ENCODE data around the gene CAMTA1. TPM values are rescaled to one million over a fixed set of nuclear protein-coding genes. Genes with fewer than 3 reads are reported as not detected.

Gene CAMTA1
- total RNA-seq, 1 experiment from 2014 or later, result 69.5 TPM

- Histone ChIP-seq H4K20me1 (ENCODE audit: insufficient read depth) (no peaks in the 10 kb centered on the region), H3K9ac (ENCODE audit: low read length) (no peak overlapping the region), H3K27ac (ENCODE audit: low read depth, low read length) (no peak overlapping the region), H3K4me1 (ENCODE audit: control insufficient read depth in 1 of 2, insufficient read depth in 2 of 2, low read length in 2 of 2) (no peaks in the 10 kb centered on the region), H3K9me3 (ENCODE audit: control insufficient read depth in 1 of 2, insufficient read depth in 1 of 2, low read depth in 1 of 2, low read length in 2 of 2) (no peaks in the 10 kb centered on the region), H3K9me2 (ENCODE audit: insufficient read depth) (no peaks in the 10 kb centered on the region), H3K27me3 (ENCODE audit: insufficient read depth, low read length) (no peaks in the 10 kb centered on the region), H3K4me2 (ENCODE audit: low read length) (no peak overlapping the region), H2AFZ (ENCODE audit: low read depth, low read length, poor library complexity, severe bottlenecking) (no peak overlapping the region), H3K36me3 (ENCODE audit: control insufficient read depth in 1 of 2, insufficient read depth in 2 of 2, low read length in 2 of 2) (no peaks in the 10 kb centered on the region), H3K79me2 (ENCODE audit: insufficient read depth, low read length) (no peaks in the 10 kb centered on the region), H3K4me3 (replicated peaks in 1 of 2; ENCODE audit: low read depth in 1 of 2, low read length in 2 of 2) (no peak overlapping the region)
- DNase-seq (ENCODE audit: low read depth, low spot score), result no peak
- ChIA-PET CTCF (no interaction called here), POLR2A (no interaction called here), RAD21 (ENCODE audit: low non-redundant PET in 1 of 2, low total read pairs in 2 of 2, uncharacterized antibody in 2 of 2, unreplicated experiment in 2 of 2) (no interaction called here)
- BruUV-seq (replicated peaks), result no TSS peak
- intact Hi-C loops (cut with micrococcal nuclease), result no loop called here
- no peak for TF ChIP-seq CTCF (IDR thresholded peaks at IDR 0.05 in 2 of 3, conservative IDR thresholded peaks at IDR 0.05 in 1 of 3; ENCODE audit: borderline replicate concordance in 1 of 3, insufficient read depth in 1 of 3, low read depth in 2 of 3, low read length in 2 of 3)
- no peak for TF ChIP-seq POLR2AphosphoS5 (IDR thresholded peaks at IDR 0.05; ENCODE audit: low read depth, low read length)
- TF ChIP-seq SIN3A (IDR thresholded peaks at IDR 0.05; ENCODE audit: low read depth), result no peak
- TF ChIP-seq JUND (IDR thresholded peaks at IDR 0.05), result no peak
- no peak for TF ChIP-seq EGR1 (IDR thresholded peaks at IDR 0.05; ENCODE audit: low read depth)
- TF ChIP-seq RAD21 (IDR thresholded peaks at IDR 0.05; ENCODE audit: low read depth), result no peak
- TF ChIP-seq SP1 (IDR thresholded peaks at IDR 0.05; ENCODE audit: low read depth), result no peak
- no peak for TF ChIP-seq TCF7L2 (IDR thresholded peaks at IDR 0.05; ENCODE audit: borderline replicate concordance, extremely low read depth, insufficient read depth, insufficient read length)
- ATAC-seq, result no peak
These were observed 156.5 kb downstream of the CAMTA1 start for GRCh38 chr1:6941786-6942185.

- DNase-seq (ENCODE audit: low read depth, low spot score) (no peak), ATAC-seq (no peak)
- BruUV-seq (replicated peaks), result no TSS peak
- intact Hi-C loops (cut with micrococcal nuclease), result no loop called here
- no peaks in the 10 kb centered on the region for H4K20me1 ChIP-seq (ENCODE audit: insufficient read depth)
- H3K9me3 ChIP-seq (ENCODE audit: control insufficient read depth in 1 of 2, insufficient read depth in 1 of 2, low read depth in 1 of 2, low read length in 2 of 2), result no peaks in the 10 kb centered on the region
- no peaks in the 10 kb centered on the region for H3K27me3 ChIP-seq (ENCODE audit: insufficient read depth, low read length)
- H3K4me3 ChIP-seq (replicated peaks in 1 of 2; ENCODE audit: low read depth in 1 of 2, low read length in 2 of 2), result no peak overlapping the region
- CTCF ChIA-PET, result no interaction called here
- no peak for TF ChIP-seq CEBPB (IDR thresholded peaks at IDR 0.05; ENCODE audit: low read depth)
- no peak for TF ChIP-seq SIN3A (IDR thresholded peaks at IDR 0.05; ENCODE audit: low read depth)
- no peak for TF ChIP-seq RAD21 (IDR thresholded peaks at IDR 0.05; ENCODE audit: low read depth)
- no peak for TF ChIP-seq REST (IDR thresholded peaks at IDR 0.05; ENCODE audit: low read depth)
- TF ChIP-seq MAX (IDR thresholded peaks at IDR 0.05), result no peak
- no peak for TF ChIP-seq EGR1 (IDR thresholded peaks at IDR 0.05; ENCODE audit: low read depth)
- no peak for TF ChIP-seq ZBTB33 (IDR thresholded peaks at IDR 0.05; ENCODE audit: extremely low read depth, insufficient replicate concordance, low read length)
- TF ChIP-seq POLR2AphosphoS5 (IDR thresholded peaks at IDR 0.05; ENCODE audit: low read depth, low read length), result no peak
- no peak for TF ChIP-seq SP1 (IDR thresholded peaks at IDR 0.05; ENCODE audit: low read depth)
- H2AFZ ChIP-seq (ENCODE audit: low read depth, low read length, poor library complexity, severe bottlenecking), result no peak overlapping the region
- H3K27ac ChIP-seq (ENCODE audit: low read depth, low read length), result no peak overlapping the region; the same call in 1 of the 2 replicates
- H3K4me2 ChIP-seq (ENCODE audit: low read length), result no peak overlapping the region
- H3K9ac ChIP-seq (ENCODE audit: low read length), result no peak overlapping the region
- no peaks in the 10 kb centered on the region for H3K9me2 ChIP-seq (ENCODE audit: insufficient read depth)
- RAD21 ChIA-PET (ENCODE audit: low non-redundant PET in 1 of 2, low total read pairs in 2 of 2, uncharacterized antibody in 2 of 2, unreplicated experiment in 2 of 2), result no interaction called here
- POLR2A ChIA-PET, result no interaction called here
- H3K36me3 ChIP-seq (ENCODE audit: control insufficient read depth in 1 of 2, insufficient read depth in 2 of 2, low read length in 2 of 2), result no peaks in the 10 kb centered on the region
- H3K79me2 ChIP-seq (ENCODE audit: insufficient read depth, low read length), result no peaks in the 10 kb centered on the region
- no peaks in the 10 kb centered on the region for H3K4me1 ChIP-seq (ENCODE audit: control insufficient read depth in 1 of 2, insufficient read depth in 2 of 2, low read length in 2 of 2)
These were observed 157.7 kb downstream of the CAMTA1 start for GRCh38 chr1:6942990-6943389.

Measured in HCT116 (cell line).